HG03159 (cell line): Measurements from ENCODE around the gene FGD5.

Experiments
- ATAC-seq: cut with Tn5 transposase; IDR thresholded peaks from one replicate; pipeline ENCODE4 v1.9.1; 2021; ENCODE audit warnings: mild to moderate bottlenecking, moderate library complexity; ENCODE audit not compliant: unreplicated experiment

FGD5 gene

GRCh38 chr3:14818804-14819500 is at the start of gene FGD5:
FGD5 (plus strand) TSS chr3:14818962; CDS start chr3:14819072, 110 bp downstream.
- ATAC-seq: no peak

GRCh38 chr3:14769544-14770325 is 49.0 kb upstream of the FGD5 start:
- ATAC-seq: no peak

GRCh38 chr3:14770591-14770990 is 48.2 kb upstream of the FGD5 start:
- no peak for ATAC-seq

- no peak for ATAC-seq
Measured at GRCh38 chr3:14771593-14772497, 46.9 kb upstream of the FGD5 start.

GRCh38 chr3:14772533-14773138 is 46.1 kb upstream of the FGD5 start:
- ATAC-seq: no peak

- no peak for ATAC-seq
Measured at GRCh38 chr3:14773281-14773680, 45.5 kb upstream of the FGD5 start.

- ATAC-seq: no peak
Measured at GRCh38 chr3:14773691-14774128, 45.1 kb upstream of the FGD5 start.

GRCh38 chr3:14774431-14774830 is 44.3 kb upstream of the FGD5 start:
- ATAC-seq: no peak

GRCh38 chr3:14775011-14775410 is 43.8 kb upstream of the FGD5 start:
- ATAC-seq: no peak

- ATAC-seq: no peak
Measured at GRCh38 chr3:14775563-14775962, 43.2 kb upstream of the FGD5 start.

- no peak for ATAC-seq
Measured at GRCh38 chr3:14779069-14779685, 39.6 kb upstream of the FGD5 start.

- peak; percentile 83 for ATAC-seq
Measured at GRCh38 chr3:14780927-14781507, 37.7 kb upstream of the FGD5 start.

- ATAC-seq: no peak
Measured at GRCh38 chr3:14783480-14784086, 35.2 kb upstream of the FGD5 start.

GRCh38 chr3:14784087-14784681 is 34.6 kb upstream of the FGD5 start:
- no peak for ATAC-seq

- no peak for ATAC-seq
Measured at GRCh38 chr3:14785207-14786155, 33.3 kb upstream of the FGD5 start.

- no peak for ATAC-seq
Measured at GRCh38 chr3:14786369-14786768, 32.4 kb upstream of the FGD5 start.

GRCh38 chr3:14787630-14788029 is 31.1 kb upstream of the FGD5 start:
- ATAC-seq: no peak

- ATAC-seq: no peak
Measured at GRCh38 chr3:14788644-14789043, 30.1 kb upstream of the FGD5 start.
